ENCODE data around the gene ASCC2. TPM values are rescaled to one million over a fixed set of nuclear protein-coding genes. Genes with fewer than 3 reads are reported as not detected.

Gene ASCC2, protein sequence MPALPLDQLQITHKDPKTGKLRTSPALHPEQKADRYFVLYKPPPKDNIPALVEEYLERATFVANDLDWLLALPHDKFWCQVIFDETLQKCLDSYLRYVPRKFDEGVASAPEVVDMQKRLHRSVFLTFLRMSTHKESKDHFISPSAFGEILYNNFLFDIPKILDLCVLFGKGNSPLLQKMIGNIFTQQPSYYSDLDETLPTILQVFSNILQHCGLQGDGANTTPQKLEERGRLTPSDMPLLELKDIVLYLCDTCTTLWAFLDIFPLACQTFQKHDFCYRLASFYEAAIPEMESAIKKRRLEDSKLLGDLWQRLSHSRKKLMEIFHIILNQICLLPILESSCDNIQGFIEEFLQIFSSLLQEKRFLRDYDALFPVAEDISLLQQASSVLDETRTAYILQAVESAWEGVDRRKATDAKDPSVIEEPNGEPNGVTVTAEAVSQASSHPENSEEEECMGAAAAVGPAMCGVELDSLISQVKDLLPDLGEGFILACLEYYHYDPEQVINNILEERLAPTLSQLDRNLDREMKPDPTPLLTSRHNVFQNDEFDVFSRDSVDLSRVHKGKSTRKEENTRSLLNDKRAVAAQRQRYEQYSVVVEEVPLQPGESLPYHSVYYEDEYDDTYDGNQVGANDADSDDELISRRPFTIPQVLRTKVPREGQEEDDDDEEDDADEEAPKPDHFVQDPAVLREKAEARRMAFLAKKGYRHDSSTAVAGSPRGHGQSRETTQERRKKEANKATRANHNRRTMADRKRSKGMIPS
- polyA plus RNA-seq (ENCODE audit: low read depth in 6 of 6): 10 to 100 TPM; 35.1 to 70.0 (median 42.1) TPM

- Mint-ChIP-seq H3K27me3 (peaks cover 0 to 8% (median 0%) of the 10 kb centered on the region in 3 donors), H3K4me3 (peak within 1 kb of the TSS; percentile 91 to 99 (median 96)), H3K27ac (peak within 1 kb of the TSS; percentile 94 to 99 (median 96)), H3K36me3 (peaks cover 4 to 6% of the 10 kb centered on the region in 2 donors), H3K4me1 (peaks cover 26 to 42% (median 32%) of the 10 kb centered on the region in 3 donors), H3K9me3 (no peaks in the 10 kb centered on the region)
- DNase-seq (peak; percentile 97), ATAC-seq (ENCODE audit: low read depth in 2 of 2) (peak; percentile 95)
Measured at GRCh38 chr22:29837741-29838598, at the start of gene ASCC2. ASCC2 (minus strand) TSS chr22:29838274; CDS start chr22:29832325, 5,949 bp downstream.

- Mint-ChIP-seq H3K27me3 (no peaks in the 10 kb centered on the region), H3K27ac (no peak overlapping the region), H3K4me3 (no peak overlapping the region), H3K4me1 (peaks cover 9 to 32% (median 26%) of the 10 kb centered on the region in 3 donors), H3K9me3 (no peaks in the 10 kb centered on the region), H3K36me3 (no peaks in the 10 kb centered on the region)
- no peak for ATAC-seq (ENCODE audit: low read depth in 2 of 2)
- DNase-seq: no peak
Measured at GRCh38 chr22:29887358-29887757, 49.3 kb upstream of the ASCC2 start.

DNA sequence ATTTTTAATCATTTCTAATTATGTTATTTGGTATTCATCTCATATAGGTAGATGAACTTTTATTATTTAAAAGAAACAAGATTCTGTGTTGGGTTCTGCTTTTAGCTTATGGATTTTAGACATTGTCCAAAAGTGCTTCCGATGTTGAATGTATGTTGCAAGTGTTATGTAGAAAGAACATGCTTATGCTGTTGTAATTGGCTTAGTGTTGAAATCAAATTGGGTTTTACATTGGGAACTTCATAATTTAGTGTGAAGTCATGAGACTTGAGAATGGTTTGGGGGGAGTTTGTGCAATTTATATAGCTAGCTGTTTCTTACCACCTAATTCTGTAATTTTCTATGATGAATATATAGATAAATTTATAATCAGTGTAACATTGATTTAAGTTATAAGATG lies 48.5 kb upstream of the ASCC2 start:
- ATAC-seq (ENCODE audit: low read depth in 2 of 2): no peak
- H3K9me3 Mint-ChIP-seq: no peaks in the 10 kb centered on the region
- H3K4me3 Mint-ChIP-seq: no peak overlapping the region
- peaks cover 6 to 24% (median 21%) of the 10 kb centered on the region in 3 donors for H3K4me1 Mint-ChIP-seq
- H3K27ac Mint-ChIP-seq: no peak overlapping the region
- H3K36me3 Mint-ChIP-seq: no peaks in the 10 kb centered on the region
- DNase-seq: no peak
- H3K27me3 Mint-ChIP-seq: no peaks in the 10 kb centered on the region

- Mint-ChIP-seq H3K36me3 (no peaks in the 10 kb centered on the region), H3K27me3 (no peaks in the 10 kb centered on the region), H3K27ac (no peak overlapping the region), H3K4me1 (peaks cover 6 to 20% (median 15%) of the 10 kb centered on the region in 3 donors), H3K9me3 (no peaks in the 10 kb centered on the region), H3K4me3 (no peak overlapping the region)
- no peak for DNase-seq
- ATAC-seq (ENCODE audit: low read depth in 2 of 2): no peak
Measured at GRCh38 chr22:29885610-29886009, 47.5 kb upstream of the ASCC2 start.

- DNase-seq (no peak), ATAC-seq (ENCODE audit: low read depth in 2 of 2) (peak in 1 of 2 donors; percentile 6)
- Mint-ChIP-seq H3K36me3 (no peaks in the 10 kb centered on the region), H3K27me3 (peaks cover 0 to 4% (median 0%) of the 10 kb centered on the region in 3 donors), H3K9me3 (no peaks in the 10 kb centered on the region), H3K4me1 (peaks cover 6 to 14% (median 11%) of the 10 kb centered on the region in 3 donors), H3K27ac (peak overlapping the region; percentile 34 to 88 (median 82)), H3K4me3 (peak overlapping the region in 7 of 8 donors; percentile 89 to 95 (median 91))
Measured at GRCh38 chr22:29883775-29884097, 45.7 kb upstream of the ASCC2 start.

- Mint-ChIP-seq H3K36me3 (no peaks in the 10 kb centered on the region), H3K27ac (peak within 1 kb of the TSS; percentile 58 to 93 (median 87)), H3K27me3 (peaks cover 0 to 4% (median 2%) of the 10 kb centered on the region in 3 donors), H3K4me3 (peak within 1 kb of the TSS in 7 of 8 donors; percentile 89 to 95 (median 91)), H3K4me1 (peaks cover 6 to 14% (median 11%) of the 10 kb centered on the region in 3 donors), H3K9me3 (no peaks in the 10 kb centered on the region)
- peak; percentile 78 to 79 for ATAC-seq (ENCODE audit: low read depth in 2 of 2)
- peak; percentile 94 for DNase-seq
Measured at GRCh38 chr22:29883045-29883774, 45.1 kb upstream of the ASCC2 start, which contains the start of gene MTMR3. MTMR3 (plus strand) TSS chr22:29883174; CDS start chr22:29971060, 87,886 bp downstream.

DNA sequence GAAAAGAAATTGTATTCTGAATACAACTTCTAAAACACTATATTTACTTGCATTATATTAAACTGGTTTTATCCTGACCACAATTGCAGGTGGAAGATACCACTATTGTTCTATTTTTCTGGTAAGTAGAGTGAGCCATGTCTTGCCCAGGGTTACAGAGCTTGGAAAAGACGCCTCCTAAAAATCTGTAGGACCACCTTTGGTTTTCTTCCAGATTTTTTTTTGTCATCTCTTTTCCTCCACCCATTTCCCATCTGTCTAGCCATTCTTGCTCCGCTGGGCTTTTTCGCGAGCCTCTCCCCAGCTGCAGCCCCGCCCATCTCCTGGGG lies 44.6 kb upstream of the ASCC2 start:
- Mint-ChIP-seq H3K27ac (peak overlapping the region; percentile 58 to 93 (median 80)), H3K4me3 (peak overlapping the region in 7 of 8 donors; percentile 84 to 95 (median 91)), H3K9me3 (no peaks in the 10 kb centered on the region), H3K4me1 (peaks cover 6 to 14% (median 11%) of the 10 kb centered on the region in 3 donors), H3K27me3 (peaks cover 0 to 8% (median 7%) of the 10 kb centered on the region in 3 donors), H3K36me3 (no peaks in the 10 kb centered on the region)
- ATAC-seq (ENCODE audit: low read depth in 2 of 2) (no peak), DNase-seq (no peak)

- Mint-ChIP-seq H3K4me1 (peaks cover 6 to 14% (median 11%) of the 10 kb centered on the region in 3 donors), H3K4me3 (peak overlapping the region in 1 of 8 donors; percentile 44), H3K27me3 (peaks cover 0 to 12% (median 8%) of the 10 kb centered on the region in 3 donors), H3K36me3 (no peaks in the 10 kb centered on the region), H3K27ac (no peak overlapping the region), H3K9me3 (no peaks in the 10 kb centered on the region)
- DNase-seq (no peak), ATAC-seq (ENCODE audit: low read depth in 2 of 2) (peak; percentile 26 to 42)
Measured at GRCh38 chr22:29879753-29880152, 41.7 kb upstream of the ASCC2 start.

DNA sequence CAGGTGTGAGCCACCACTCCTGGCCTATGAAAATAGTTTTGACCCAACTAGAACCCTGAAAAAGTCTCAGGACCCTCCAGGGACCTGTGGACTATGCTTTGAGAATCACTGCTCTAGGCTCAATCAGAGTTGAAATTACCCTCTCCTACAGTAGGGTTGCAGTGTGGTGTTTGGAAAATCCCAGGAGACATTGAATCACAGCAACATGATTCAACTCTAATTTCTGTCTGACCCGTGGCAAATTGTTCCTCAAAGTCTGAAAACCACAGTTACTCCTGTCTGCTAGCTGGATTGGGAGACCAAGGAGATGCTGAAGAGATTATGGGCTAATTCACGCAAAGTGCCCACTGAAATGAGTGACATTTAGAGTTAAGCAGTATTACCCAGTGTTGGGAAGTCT lies 39.5 kb upstream of the ASCC2 start:
- no peak for ATAC-seq (ENCODE audit: low read depth in 2 of 2)
- DNase-seq: no peak
- H3K4me1 Mint-ChIP-seq: peaks cover 0 to 8% (median 0%) of the 10 kb centered on the region in 3 donors
- H3K4me3 Mint-ChIP-seq: peak overlapping the region in 1 of 8 donors; percentile 65
- H3K36me3 Mint-ChIP-seq: no peaks in the 10 kb centered on the region
- no peaks in the 10 kb centered on the region for H3K9me3 Mint-ChIP-seq
- H3K27me3 Mint-ChIP-seq: peaks cover 0 to 13% (median 8%) of the 10 kb centered on the region in 3 donors
- no peak overlapping the region for H3K27ac Mint-ChIP-seq

GRCh38 chr22:29873943-29874342 lies 35.9 kb upstream of the ASCC2 start:
- Mint-ChIP-seq H3K4me1 (peaks cover 0 to 11% (median 3%) of the 10 kb centered on the region in 3 donors), H3K27ac (no peak overlapping the region), H3K4me3 (peak overlapping the region in 1 of 8 donors; percentile 26), H3K36me3 (no peaks in the 10 kb centered on the region), H3K27me3 (peaks cover 0 to 13% (median 8%) of the 10 kb centered on the region in 3 donors), H3K9me3 (no peaks in the 10 kb centered on the region)
- DNase-seq (no peak), ATAC-seq (ENCODE audit: low read depth in 2 of 2) (no peak)

DNA sequence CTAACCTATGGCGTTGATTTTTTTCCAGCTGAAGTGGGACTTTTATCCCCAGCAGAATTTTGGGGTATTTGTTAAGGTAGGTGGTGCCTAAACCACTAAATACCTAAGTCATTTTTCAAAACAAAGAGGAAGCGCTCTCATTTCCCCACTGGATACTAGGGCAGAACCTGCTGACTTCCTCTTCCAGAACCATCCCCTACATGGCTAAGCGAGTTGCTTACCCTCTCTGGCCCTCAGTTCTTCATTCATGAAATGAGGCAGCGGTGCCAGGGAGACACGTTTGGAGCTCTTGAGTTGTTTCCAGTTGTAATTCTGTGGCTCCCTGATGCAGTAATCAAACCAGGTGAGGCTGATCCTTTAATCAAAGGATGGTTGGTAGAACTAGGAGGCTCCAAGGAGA lies 34.9 kb upstream of the ASCC2 start:
- peaks cover 0 to 16% (median 4%) of the 10 kb centered on the region in 3 donors for H3K27me3 Mint-ChIP-seq
- no peak overlapping the region for H3K4me3 Mint-ChIP-seq
- no peaks in the 10 kb centered on the region for H3K36me3 Mint-ChIP-seq
- DNase-seq: no peak
- no peak for ATAC-seq (ENCODE audit: low read depth in 2 of 2)
- peaks cover 0 to 11% (median 3%) of the 10 kb centered on the region in 3 donors for H3K4me1 Mint-ChIP-seq
- H3K9me3 Mint-ChIP-seq: no peaks in the 10 kb centered on the region
- H3K27ac Mint-ChIP-seq: no peak overlapping the region

DNA sequence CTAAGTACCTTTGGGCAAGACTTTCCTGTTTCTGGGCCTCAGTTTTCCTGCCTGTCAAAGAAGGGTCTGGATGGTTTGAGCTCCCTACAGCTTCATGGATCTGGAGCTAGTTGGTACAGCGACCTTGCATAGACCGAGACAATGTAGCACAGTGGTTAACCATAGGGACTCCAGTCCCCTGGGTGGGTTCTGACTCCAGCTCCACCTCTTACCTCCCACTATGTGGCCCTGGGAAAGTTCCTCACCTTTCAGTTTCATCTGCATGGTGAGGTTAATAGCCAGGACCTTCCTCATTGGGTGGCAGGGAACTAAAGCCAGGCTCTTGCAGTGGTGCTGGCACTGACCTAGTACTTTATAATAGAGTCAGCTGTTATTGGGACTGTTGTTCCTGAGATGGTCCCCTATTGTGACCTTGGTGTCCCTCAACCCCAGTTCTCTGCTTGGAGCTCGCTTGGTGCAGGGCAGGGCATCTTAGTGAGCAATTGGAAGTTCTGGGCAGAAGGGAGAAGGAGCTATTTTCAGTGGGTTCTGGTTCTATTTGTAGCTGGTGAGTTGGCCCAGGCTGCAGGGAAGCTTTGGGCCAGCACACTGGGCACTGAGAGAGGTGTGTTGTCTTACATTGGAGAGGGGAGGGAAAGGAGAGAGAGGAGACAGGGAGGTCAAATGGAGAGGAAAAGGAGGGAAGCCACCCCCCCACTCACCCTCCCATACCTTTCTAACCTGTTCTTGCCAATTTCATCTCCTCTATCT lies 34.2 kb upstream of the ASCC2 start:
- Mint-ChIP-seq H3K9me3 (no peaks in the 10 kb centered on the region), H3K4me1 (peaks cover 0 to 11% (median 3%) of the 10 kb centered on the region in 3 donors), H3K27me3 (peaks cover 0 to 14% (median 0%) of the 10 kb centered on the region in 3 donors), H3K4me3 (no peak overlapping the region), H3K27ac (no peak overlapping the region), H3K36me3 (no peaks in the 10 kb centered on the region)
- ATAC-seq (ENCODE audit: low read depth in 2 of 2) (no peak), DNase-seq (no peak)

Data from naive B cell (primary cell).